ENCODE data around the gene STAG1.

DNA sequence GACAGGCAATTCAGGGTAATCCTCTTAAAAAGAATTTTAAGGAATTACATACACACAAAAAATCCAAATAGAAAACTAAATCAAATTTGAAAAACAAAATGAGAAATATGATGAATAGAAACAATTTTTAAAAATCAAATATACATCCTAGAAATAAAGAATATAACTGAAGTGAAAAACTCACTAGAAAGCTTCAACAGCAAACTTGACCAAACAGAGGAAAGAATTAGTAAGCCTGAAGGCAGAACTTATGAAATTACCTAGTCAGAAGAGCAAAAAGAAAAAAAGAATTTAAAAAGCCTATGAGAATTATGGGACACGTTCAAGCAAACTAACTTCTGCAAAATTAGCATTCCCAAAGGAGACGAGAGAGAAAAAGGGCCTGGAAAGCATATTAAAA, 296.0 kb downstream of the STAG1 start:
- TF ChIP-seq, protein P1, sequence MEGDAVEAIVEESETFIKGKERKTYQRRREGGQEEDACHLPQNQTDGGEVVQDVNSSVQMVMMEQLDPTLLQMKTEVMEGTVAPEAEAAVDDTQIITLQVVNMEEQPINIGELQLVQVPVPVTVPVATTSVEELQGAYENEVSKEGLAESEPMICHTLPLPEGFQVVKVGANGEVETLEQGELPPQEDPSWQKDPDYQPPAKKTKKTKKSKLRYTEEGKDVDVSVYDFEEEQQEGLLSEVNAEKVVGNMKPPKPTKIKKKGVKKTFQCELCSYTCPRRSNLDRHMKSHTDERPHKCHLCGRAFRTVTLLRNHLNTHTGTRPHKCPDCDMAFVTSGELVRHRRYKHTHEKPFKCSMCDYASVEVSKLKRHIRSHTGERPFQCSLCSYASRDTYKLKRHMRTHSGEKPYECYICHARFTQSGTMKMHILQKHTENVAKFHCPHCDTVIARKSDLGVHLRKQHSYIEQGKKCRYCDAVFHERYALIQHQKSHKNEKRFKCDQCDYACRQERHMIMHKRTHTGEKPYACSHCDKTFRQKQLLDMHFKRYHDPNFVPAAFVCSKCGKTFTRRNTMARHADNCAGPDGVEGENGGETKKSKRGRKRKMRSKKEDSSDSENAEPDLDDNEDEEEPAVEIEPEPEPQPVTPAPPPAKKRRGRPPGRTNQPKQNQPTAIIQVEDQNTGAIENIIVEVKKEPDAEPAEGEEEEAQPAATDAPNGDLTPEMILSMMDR (IDR thresholded peaks at IDR 0.05): no peak
- no peak for TF ChIP-seq POLR2A (IDR thresholded peaks at IDR 0.05)
